ENCODE data around the gene ASIC4. TPM values are rescaled to one million over a fixed set of nuclear protein-coding genes. Genes with fewer than 3 reads are reported as not detected.
A peak's percentile ranks its signal among the peaks of the same experiment; 100 is the strongest.

Gene ASIC4
- total RNA-seq, 1 donor from 2014 or later, result 0.15 TPM

- peak overlapping the region; percentile 99 for H3K27ac Mint-ChIP-seq (ENCODE audit: unreplicated experiment)
- peak overlapping the region; percentile 88 for H3K4me3 Mint-ChIP-seq (ENCODE audit: unreplicated experiment)
- peaks cover 56% of the 10 kb centered on the region for H3K4me1 Mint-ChIP-seq (ENCODE audit: low read depth)
- no peaks in the 10 kb centered on the region for H3K9me3 Mint-ChIP-seq (ENCODE audit: low read depth)
- DNase-seq (ENCODE audit: low spot score), result no peak
- peaks cover 9% of the 10 kb centered on the region for H3K36me3 Mint-ChIP-seq (ENCODE audit: low read depth)
- no peaks in the 10 kb centered on the region for H3K27me3 Mint-ChIP-seq (ENCODE audit: low read depth)
- no peak for TF ChIP-seq CTCF (IDR thresholded peaks at IDR 0.05)
Observed at GRCh38 chr2:219499555-219499954, 14.7 kb upstream of the ASIC4 start.

- Mint-ChIP-seq H3K27ac (ENCODE audit: unreplicated experiment) (peak overlapping the region; percentile 82), H3K4me3 (ENCODE audit: unreplicated experiment) (peak overlapping the region; percentile 88), H3K36me3 (ENCODE audit: low read depth) (peaks cover 12% of the 10 kb centered on the region), H3K9me3 (ENCODE audit: low read depth) (no peaks in the 10 kb centered on the region), H3K4me1 (ENCODE audit: low read depth) (peaks cover 54% of the 10 kb centered on the region), H3K27me3 (ENCODE audit: low read depth) (no peaks in the 10 kb centered on the region)
- TF ChIP-seq CTCF (IDR thresholded peaks at IDR 0.05), result peak; percentile 69
- no peak for DNase-seq (ENCODE audit: low spot score)
Observed at GRCh38 chr2:219500135-219500534, 14.1 kb upstream of the ASIC4 start.

GRCh38 chr2:219501849-219502248 lies 12.4 kb upstream of the ASIC4 start:
- peaks cover 15% of the 10 kb centered on the region for H3K36me3 Mint-ChIP-seq (ENCODE audit: low read depth)
- no peaks in the 10 kb centered on the region for H3K9me3 Mint-ChIP-seq (ENCODE audit: low read depth)
- no peak overlapping the region for H3K27ac Mint-ChIP-seq (ENCODE audit: unreplicated experiment)
- peaks cover 38% of the 10 kb centered on the region for H3K4me1 Mint-ChIP-seq (ENCODE audit: low read depth)
- H3K4me3 Mint-ChIP-seq (ENCODE audit: unreplicated experiment), result no peak overlapping the region
- no peaks in the 10 kb centered on the region for H3K27me3 Mint-ChIP-seq (ENCODE audit: low read depth)
- no peak for DNase-seq (ENCODE audit: low spot score)
- no peak for TF ChIP-seq CTCF (IDR thresholded peaks at IDR 0.05)

GRCh38 chr2:219502618-219503017 lies 11.7 kb upstream of the ASIC4 start:
- Mint-ChIP-seq H3K4me1 (ENCODE audit: low read depth) (peaks cover 35% of the 10 kb centered on the region), H3K9me3 (ENCODE audit: low read depth) (no peaks in the 10 kb centered on the region), H3K27ac (ENCODE audit: unreplicated experiment) (no peak overlapping the region), H3K4me3 (ENCODE audit: unreplicated experiment) (no peak overlapping the region), H3K36me3 (ENCODE audit: low read depth) (peaks cover 15% of the 10 kb centered on the region), H3K27me3 (ENCODE audit: low read depth) (no peaks in the 10 kb centered on the region)
- DNase-seq (ENCODE audit: low spot score), result no peak
- TF ChIP-seq CTCF (IDR thresholded peaks at IDR 0.05), result no peak

GRCh38 chr2:219505585-219505984 lies 8.7 kb upstream of the ASIC4 start:
- peaks cover 22% of the 10 kb centered on the region for H3K4me1 Mint-ChIP-seq (ENCODE audit: low read depth)
- peaks cover 5% of the 10 kb centered on the region for H3K27me3 Mint-ChIP-seq (ENCODE audit: low read depth)
- TF ChIP-seq CTCF (IDR thresholded peaks at IDR 0.05), result no peak

More at GRCh38 chr2:219505585-219505984, 8.7 kb upstream of the ASIC4 start:
- Mint-ChIP-seq H3K4me3 (ENCODE audit: unreplicated experiment) (no peak overlapping the region), H3K9me3 (ENCODE audit: low read depth) (no peaks in the 10 kb centered on the region), H3K36me3 (ENCODE audit: low read depth) (peaks cover 15% of the 10 kb centered on the region), H3K27ac (ENCODE audit: unreplicated experiment) (no peak overlapping the region)
- no peak for DNase-seq (ENCODE audit: low spot score)

All from chondrocyte (in vitro differentiated cells).